ENCODE results near the gene ZACN.
"Not testable (repeated sequence)": the region's sequence is repeated elsewhere in the genome, so short reads cannot be mapped to it uniquely, and the experiment has no call there.

ZACN gene

GRCh38 chr17:76078860-76079534, at the start of gene ZACN:
TSS of gene ZACN (plus strand) at chr17:76079182. CDS start at chr17:76079265, 83 bp downstream.
- DNase-seq (ENCODE audit: low read depth), result no peak

GRCh38 chr17:76032073-76032779, 46.8 kb upstream of the ZACN start:
- no peak for DNase-seq (ENCODE audit: low read depth)

- DNase-seq (ENCODE audit: low read depth), result no peak
Observed at GRCh38 chr17:76032780-76033108, 46.2 kb upstream of the ZACN start.

GRCh38 chr17:76033139-76033538, 45.8 kb upstream of the ZACN start:
- no peak for DNase-seq (ENCODE audit: low read depth)

- DNase-seq (ENCODE audit: low read depth), result no peak
Observed at GRCh38 chr17:76034428-76035350, 44.3 kb upstream of the ZACN start.

- DNase-seq (ENCODE audit: low read depth), result no peak
Observed at GRCh38 chr17:76036497-76037261, 42.3 kb upstream of the ZACN start.

- no peak for DNase-seq (ENCODE audit: low read depth)
Observed at GRCh38 chr17:76038050-76038449, 40.9 kb upstream of the ZACN start.

GRCh38 chr17:76039121-76039520, 39.9 kb upstream of the ZACN start:
- no peak for DNase-seq (ENCODE audit: low read depth)

- DNase-seq (ENCODE audit: low read depth), result no peak
Observed at GRCh38 chr17:76040376-76040775, 38.6 kb upstream of the ZACN start.

- not testable (repeated sequence) for DNase-seq (ENCODE audit: low read depth)
Observed at GRCh38 chr17:76042868-76043267, 36.1 kb upstream of the ZACN start.

- DNase-seq (ENCODE audit: low read depth), result not testable (repeated sequence)
Observed at GRCh38 chr17:76044475-76045007, 34.4 kb upstream of the ZACN start.

- DNase-seq (ENCODE audit: low read depth), result no peak
Observed at GRCh38 chr17:76046064-76046463, 32.9 kb upstream of the ZACN start.

- DNase-seq (ENCODE audit: low read depth), result no peak
Observed at GRCh38 chr17:76048025-76048605, 30.9 kb upstream of the ZACN start.

GRCh38 chr17:76048711-76049110, 30.3 kb upstream of the ZACN start:
- no peak for DNase-seq (ENCODE audit: low read depth)

GRCh38 chr17:76049239-76049638, 29.7 kb upstream of the ZACN start:
- DNase-seq (ENCODE audit: low read depth), result no peak

- DNase-seq (ENCODE audit: low read depth), result no peak
Observed at GRCh38 chr17:76049836-76050537, 29.0 kb upstream of the ZACN start.

GRCh38 chr17:76050538-76051467, 28.2 kb upstream of the ZACN start:
- DNase-seq (ENCODE audit: low read depth), result no peak

GRCh38 chr17:76051561-76051960, 27.4 kb upstream of the ZACN start:
- no peak for DNase-seq (ENCODE audit: low read depth)

- DNase-seq (ENCODE audit: low read depth), result no peak
Observed at GRCh38 chr17:76053246-76054111, 25.5 kb upstream of the ZACN start.
